Stimulated activated CD8-positive, alpha-beta memory T cell treated with anti-CD3 and anti-CD28 coated beads, Interleukin-12 subunit alpha, Interleukin-12 subunit beta, amount 100 ng/mL, for 1 hour (primary cell): Measurements from ENCODE around the gene FMO2.

Source experiments
- DNase-seq: peaks from one replicate; pipeline ENCODE4 v3.0.0-alpha.2; 2020; ENCODE audit warnings: low read depth

Gene FMO2

GRCh38 chr1:171185091-171185490 is at the start of gene FMO2:
TSS of gene FMO2 (plus strand) at chr1:171185300. CDS start at chr1:171185714, 414 bp downstream.
- DNase-seq: no peak

- no peak for DNase-seq
Measured at GRCh38 chr1:171137580-171137979, 47.5 kb upstream of the FMO2 start.

- DNase-seq: no peak
Measured at GRCh38 chr1:171138980-171139379, 46.1 kb upstream of the FMO2 start.

- DNase-seq: no peak
Measured at GRCh38 chr1:171139890-171140289, 45.2 kb upstream of the FMO2 start.

GRCh38 chr1:171140401-171140800 is 44.7 kb upstream of the FMO2 start:
- no peak for DNase-seq

GRCh38 chr1:171140956-171141687 is 44.0 kb upstream of the FMO2 start:
- DNase-seq: no peak

- DNase-seq: no peak
Measured at GRCh38 chr1:171141688-171142415, 43.2 kb upstream of the FMO2 start.

GRCh38 chr1:171142416-171143385 is 42.4 kb upstream of the FMO2 start:
- no peak for DNase-seq

- no peak for DNase-seq
Measured at GRCh38 chr1:171150156-171150555, 34.9 kb upstream of the FMO2 start.

- no peak for DNase-seq
Measured at GRCh38 chr1:171152549-171152948, 32.6 kb upstream of the FMO2 start.

GRCh38 chr1:171155484-171155883 is 29.6 kb upstream of the FMO2 start:
- DNase-seq: no peak

- no peak for DNase-seq
Measured at GRCh38 chr1:171158096-171158495, 27.0 kb upstream of the FMO2 start.

GRCh38 chr1:171158551-171158950 is 26.5 kb upstream of the FMO2 start:
- no peak for DNase-seq

- DNase-seq: no peak
Measured at GRCh38 chr1:171159148-171159547, 26.0 kb upstream of the FMO2 start.

GRCh38 chr1:171160211-171160610 is 24.9 kb upstream of the FMO2 start:
- DNase-seq: no peak

- no peak for DNase-seq
Measured at GRCh38 chr1:171160639-171161354, 24.3 kb upstream of the FMO2 start.

- DNase-seq: no peak
Measured at GRCh38 chr1:171161431-171161830, 23.7 kb upstream of the FMO2 start.

GRCh38 chr1:171166361-171166760 is 18.7 kb upstream of the FMO2 start:
- DNase-seq: no peak

- DNase-seq: no peak
Measured at GRCh38 chr1:171167785-171168184, 17.3 kb upstream of the FMO2 start.

- DNase-seq: no peak
Measured at GRCh38 chr1:171172471-171172870, 12.6 kb upstream of the FMO2 start.

- no peak for DNase-seq
Measured at GRCh38 chr1:171173069-171173468, 12.0 kb upstream of the FMO2 start.
